Measurements from ENCODE around the gene MTMR12.

MTMR12 gene

GRCh38 chr5:32308946-32309345 is 3.8 kb downstream of the MTMR12 start:
- peaks cover 21% of the 10 kb centered on the region for H3K4me1 ChIP-seq (ENCODE audit: insufficient read depth, low read length)
- ATAC-seq (ENCODE audit: insufficient read depth, low read depth) = no peak
- peaks cover 79% of the 10 kb centered on the region for H3K79me2 ChIP-seq (ENCODE audit: insufficient read depth, low read length)
- TF ChIP-seq CTCF (IDR thresholded peaks at IDR 0.05; ENCODE audit: borderline replicate concordance, extremely low read depth, low read length, poor library complexity, severe bottlenecking) = no peak
- TF ChIP-seq EZH2 (IDR thresholded peaks at IDR 0.05; ENCODE audit: borderline replicate concordance, low read depth, low read length, severe bottlenecking) = no peak
- no peaks in the 10 kb centered on the region for H3K36me3 ChIP-seq (ENCODE audit: insufficient read depth, low read length)
- H3K4me3 ChIP-seq (ENCODE audit: low read depth in 1 of 2, low read length in 2 of 2) = no peak overlapping the region
- H2AFZ ChIP-seq (ENCODE audit: low read depth, low read length) = no peak overlapping the region
- peaks cover 11% of the 10 kb centered on the region; the same call in 1 of the 2 replicates for H4K20me1 ChIP-seq (ENCODE audit: insufficient read depth, low read length)
- no peaks in the 10 kb centered on the region for H3K9me3 ChIP-seq (ENCODE audit: insufficient read depth, low read length, severe bottlenecking)
- H3K4me2 ChIP-seq (ENCODE audit: insufficient read depth, low read length) = no peak overlapping the region
- H3K27me3 ChIP-seq (ENCODE audit: insufficient read depth, low read length, poor library complexity) = no peaks in the 10 kb centered on the region
- DNase-seq = no peak
- H3K27ac ChIP-seq (ENCODE audit: low read length) = no peak overlapping the region
- H3K9ac ChIP-seq (ENCODE audit: low read depth, low read length) = no peak overlapping the region

GRCh38 chr5:32307769-32308194 is 5.0 kb downstream of the MTMR12 start:
- H3K36me3 ChIP-seq (ENCODE audit: insufficient read depth, low read length) = no peaks in the 10 kb centered on the region
- no peak overlapping the region for H2AFZ ChIP-seq (ENCODE audit: low read depth, low read length)
- H3K4me2 ChIP-seq (ENCODE audit: insufficient read depth, low read length) = no peak overlapping the region
- peaks cover 17% of the 10 kb centered on the region for H3K4me1 ChIP-seq (ENCODE audit: insufficient read depth, low read length)
- H4K20me1 ChIP-seq (ENCODE audit: insufficient read depth, low read length) = peaks cover 18% of the 10 kb centered on the region; the same call in 1 of the 2 replicates
- no peaks in the 10 kb centered on the region for H3K9me3 ChIP-seq (ENCODE audit: insufficient read depth, low read length, severe bottlenecking)
- TF ChIP-seq EZH2 (IDR thresholded peaks at IDR 0.05; ENCODE audit: borderline replicate concordance, low read depth, low read length, severe bottlenecking) (no peak), CTCF (IDR thresholded peaks at IDR 0.05; ENCODE audit: borderline replicate concordance, extremely low read depth, low read length, poor library complexity, severe bottlenecking) (no peak)
- no peak for ATAC-seq (ENCODE audit: insufficient read depth, low read depth)
- H3K4me3 ChIP-seq (ENCODE audit: low read depth in 1 of 2, low read length in 2 of 2) = no peak overlapping the region
- no peak for DNase-seq
- H3K79me2 ChIP-seq (ENCODE audit: insufficient read depth, low read length) = peaks cover 89% of the 10 kb centered on the region
- H3K27ac ChIP-seq (ENCODE audit: low read length) = no peak overlapping the region
- no peak overlapping the region for H3K9ac ChIP-seq (ENCODE audit: low read depth, low read length)
- no peaks in the 10 kb centered on the region for H3K27me3 ChIP-seq (ENCODE audit: insufficient read depth, low read length, poor library complexity)

GRCh38 chr5:32304622-32305021 is 8.1 kb downstream of the MTMR12 start:
- TF ChIP-seq EZH2 (IDR thresholded peaks at IDR 0.05; ENCODE audit: borderline replicate concordance, low read depth, low read length, severe bottlenecking) (no peak), CTCF (IDR thresholded peaks at IDR 0.05; ENCODE audit: borderline replicate concordance, extremely low read depth, low read length, poor library complexity, severe bottlenecking) (no peak)
- H3K36me3 ChIP-seq (ENCODE audit: insufficient read depth, low read length) = no peaks in the 10 kb centered on the region
- H3K9me3 ChIP-seq (ENCODE audit: insufficient read depth, low read length, severe bottlenecking) = no peaks in the 10 kb centered on the region
- peaks cover 24% of the 10 kb centered on the region; the same call in 1 of the 2 replicates for H4K20me1 ChIP-seq (ENCODE audit: insufficient read depth, low read length)
- no peaks in the 10 kb centered on the region for H3K27me3 ChIP-seq (ENCODE audit: insufficient read depth, low read length, poor library complexity)
- peaks cover 85% of the 10 kb centered on the region for H3K79me2 ChIP-seq (ENCODE audit: insufficient read depth, low read length)
- H2AFZ ChIP-seq (ENCODE audit: low read depth, low read length) = no peak overlapping the region
- H3K4me2 ChIP-seq (ENCODE audit: insufficient read depth, low read length) = no peak overlapping the region
- H3K27ac ChIP-seq (ENCODE audit: low read length) = no peak overlapping the region
- no peak overlapping the region for H3K9ac ChIP-seq (ENCODE audit: low read depth, low read length)
- ATAC-seq (ENCODE audit: insufficient read depth, low read depth) (peak; percentile 76), DNase-seq (no peak)
- no peak overlapping the region for H3K4me3 ChIP-seq (ENCODE audit: low read depth in 1 of 2, low read length in 2 of 2)
- no peaks in the 10 kb centered on the region for H3K4me1 ChIP-seq (ENCODE audit: insufficient read depth, low read length)

GRCh38 chr5:32303755-32304120 is 9.0 kb downstream of the MTMR12 start:
- Histone ChIP-seq H3K79me2 (ENCODE audit: insufficient read depth, low read length) (peaks cover 85% of the 10 kb centered on the region), H3K9ac (ENCODE audit: low read depth, low read length) (no peak overlapping the region), H3K27me3 (ENCODE audit: insufficient read depth, low read length, poor library complexity) (no peaks in the 10 kb centered on the region), H3K27ac (ENCODE audit: low read length) (no peak overlapping the region), H3K36me3 (ENCODE audit: insufficient read depth, low read length) (peaks cover 3% of the 10 kb centered on the region; the same call in 1 of the 2 replicates), H2AFZ (ENCODE audit: low read depth, low read length) (no peak overlapping the region), H4K20me1 (ENCODE audit: insufficient read depth, low read length) (peaks cover 24% of the 10 kb centered on the region; the same call in 1 of the 2 replicates), H3K4me3 (ENCODE audit: low read depth in 1 of 2, low read length in 2 of 2) (no peak overlapping the region), H3K9me3 (ENCODE audit: insufficient read depth, low read length, severe bottlenecking) (no peaks in the 10 kb centered on the region), H3K4me2 (ENCODE audit: insufficient read depth, low read length) (no peak overlapping the region), H3K4me1 (ENCODE audit: insufficient read depth, low read length) (no peaks in the 10 kb centered on the region)
- no peak for DNase-seq
- TF ChIP-seq EZH2 (IDR thresholded peaks at IDR 0.05; ENCODE audit: borderline replicate concordance, low read depth, low read length, severe bottlenecking) = no peak
- no peak for TF ChIP-seq CTCF (IDR thresholded peaks at IDR 0.05; ENCODE audit: borderline replicate concordance, extremely low read depth, low read length, poor library complexity, severe bottlenecking)
- ATAC-seq (ENCODE audit: insufficient read depth, low read depth) = no peak
